Measurements from ENCODE around the gene REPS1.

The REPS1 gene

DNA sequence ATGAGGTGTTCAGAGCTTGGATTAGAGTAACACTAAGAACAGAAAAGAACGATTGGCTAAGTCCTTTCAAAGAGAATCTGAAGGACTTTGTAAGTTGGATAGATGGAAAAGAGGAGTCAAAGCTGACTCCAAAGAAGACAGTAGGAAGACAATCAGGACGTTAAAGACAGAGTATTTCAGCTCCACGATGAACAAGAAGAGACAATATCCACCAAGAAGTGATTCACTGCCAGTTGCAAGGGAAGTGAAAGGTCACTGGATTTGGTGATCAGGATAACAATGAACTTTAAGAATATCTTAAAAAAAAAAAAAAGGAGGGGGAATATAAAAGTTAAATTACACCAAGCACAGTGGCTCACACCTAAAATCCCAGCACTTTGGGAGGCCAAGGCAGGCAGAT lies 17.9 kb downstream of the REPS1 start:
- TF ChIP-seq, protein P1, sequence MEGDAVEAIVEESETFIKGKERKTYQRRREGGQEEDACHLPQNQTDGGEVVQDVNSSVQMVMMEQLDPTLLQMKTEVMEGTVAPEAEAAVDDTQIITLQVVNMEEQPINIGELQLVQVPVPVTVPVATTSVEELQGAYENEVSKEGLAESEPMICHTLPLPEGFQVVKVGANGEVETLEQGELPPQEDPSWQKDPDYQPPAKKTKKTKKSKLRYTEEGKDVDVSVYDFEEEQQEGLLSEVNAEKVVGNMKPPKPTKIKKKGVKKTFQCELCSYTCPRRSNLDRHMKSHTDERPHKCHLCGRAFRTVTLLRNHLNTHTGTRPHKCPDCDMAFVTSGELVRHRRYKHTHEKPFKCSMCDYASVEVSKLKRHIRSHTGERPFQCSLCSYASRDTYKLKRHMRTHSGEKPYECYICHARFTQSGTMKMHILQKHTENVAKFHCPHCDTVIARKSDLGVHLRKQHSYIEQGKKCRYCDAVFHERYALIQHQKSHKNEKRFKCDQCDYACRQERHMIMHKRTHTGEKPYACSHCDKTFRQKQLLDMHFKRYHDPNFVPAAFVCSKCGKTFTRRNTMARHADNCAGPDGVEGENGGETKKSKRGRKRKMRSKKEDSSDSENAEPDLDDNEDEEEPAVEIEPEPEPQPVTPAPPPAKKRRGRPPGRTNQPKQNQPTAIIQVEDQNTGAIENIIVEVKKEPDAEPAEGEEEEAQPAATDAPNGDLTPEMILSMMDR (IDR thresholded peaks at IDR 0.05; ENCODE audit: low read depth, low read length) = no peak
- Histone ChIP-seq H3K9me3 (no peaks in the 10 kb centered on the region), H3K27me3 (no peaks in the 10 kb centered on the region), H3K36me3 (no peaks in the 10 kb centered on the region), H3K4me3 (ENCODE audit: low read depth, low read length) (no peak overlapping the region), H3K4me1 (peaks cover 48% of the 10 kb centered on the region)
- no peak for DNase-seq

DNA sequence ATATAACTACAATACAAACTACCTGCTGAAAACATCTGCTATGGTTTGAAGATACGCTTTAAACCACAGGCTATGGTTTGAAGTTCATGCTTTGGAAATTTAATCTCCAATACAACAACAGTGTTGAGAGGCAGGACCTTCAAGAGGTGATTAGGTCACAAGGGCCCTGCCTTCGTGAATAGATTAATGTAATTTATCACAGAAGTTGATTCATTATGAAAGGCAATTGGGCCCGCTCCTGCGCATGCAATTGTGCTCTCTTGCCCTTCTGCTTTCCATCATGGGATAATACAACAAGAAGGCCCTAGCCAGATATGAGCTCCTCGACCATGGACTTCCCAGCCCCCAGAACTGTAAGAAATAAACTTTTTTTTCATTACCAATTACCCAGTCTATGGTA lies 21.2 kb downstream of the REPS1 start:
- H3K9me3 ChIP-seq = no peaks in the 10 kb centered on the region
- peak; percentile 66 for DNase-seq
- H3K4me1 ChIP-seq = peaks cover 39% of the 10 kb centered on the region
- H3K27me3 ChIP-seq = no peaks in the 10 kb centered on the region
- TF ChIP-seq, protein P1 (IDR thresholded peaks at IDR 0.05; ENCODE audit: low read depth, low read length) = no peak
- no peaks in the 10 kb centered on the region for H3K36me3 ChIP-seq
- H3K4me3 ChIP-seq (ENCODE audit: low read depth, low read length) = peak overlapping the region; percentile 17

DNA sequence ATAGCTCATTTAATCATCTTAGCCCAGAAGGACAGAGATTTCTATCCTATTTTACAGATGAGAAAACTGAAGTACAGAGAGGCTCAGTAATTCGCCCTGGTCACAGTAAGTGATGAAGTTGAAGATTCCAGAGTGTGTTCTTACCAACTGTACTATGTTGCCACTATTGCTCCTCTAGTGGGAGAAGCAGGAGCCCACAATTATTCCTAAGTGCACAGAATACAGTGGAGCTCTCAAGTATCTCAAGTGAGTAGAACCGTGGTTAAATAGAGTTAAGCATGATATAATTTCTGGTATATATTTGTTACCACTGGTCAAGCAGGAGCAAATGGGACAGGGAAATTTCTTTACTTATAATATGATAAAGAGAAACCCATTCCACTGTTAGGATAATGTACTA lies 22.1 kb downstream of the REPS1 start:
- no peak for DNase-seq
- H3K27me3 ChIP-seq = no peaks in the 10 kb centered on the region
- TF ChIP-seq, protein P1 (IDR thresholded peaks at IDR 0.05; ENCODE audit: low read depth, low read length) = no peak; the same call in 1 of the 2 replicates
- H3K36me3 ChIP-seq = no peaks in the 10 kb centered on the region
- H3K4me1 ChIP-seq = peaks cover 39% of the 10 kb centered on the region
- H3K9me3 ChIP-seq = no peaks in the 10 kb centered on the region
- H3K4me3 ChIP-seq (ENCODE audit: low read depth, low read length) = no peak overlapping the region

DNA sequence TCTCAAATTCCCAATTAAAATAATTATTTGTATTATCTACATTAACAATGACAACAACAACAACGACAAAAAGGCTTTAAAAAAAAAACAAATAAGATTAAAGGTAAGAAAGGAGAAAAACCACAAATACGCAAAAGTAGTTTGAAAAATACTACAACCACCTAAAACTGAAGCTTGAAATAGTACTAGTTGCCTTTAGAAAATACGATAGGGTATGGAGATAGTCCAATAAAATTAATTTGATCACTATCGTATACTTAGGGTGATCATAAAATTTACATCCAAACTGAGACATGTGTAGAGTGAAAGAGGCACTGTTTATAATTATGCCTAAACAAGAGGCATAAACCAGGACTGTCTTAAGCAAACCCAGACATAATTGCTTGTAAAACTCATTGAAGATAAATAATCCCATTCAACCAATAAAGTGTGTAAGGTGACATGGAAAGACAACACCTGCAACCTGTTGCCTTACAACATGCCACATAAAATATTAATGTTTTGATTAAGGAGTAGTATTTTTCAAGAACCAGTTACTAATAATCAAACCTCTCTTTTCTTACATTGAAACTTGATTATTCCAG lies 22.7 kb downstream of the REPS1 start:
- TF ChIP-seq, protein P1 (IDR thresholded peaks at IDR 0.05; ENCODE audit: low read depth, low read length) = no peak
- H3K9me3 ChIP-seq = no peaks in the 10 kb centered on the region
- no peaks in the 10 kb centered on the region for H3K27me3 ChIP-seq
- DNase-seq = no peak
- no peak overlapping the region for H3K4me3 ChIP-seq (ENCODE audit: low read depth, low read length)
- peaks cover 34% of the 10 kb centered on the region for H3K4me1 ChIP-seq
- H3K36me3 ChIP-seq = no peaks in the 10 kb centered on the region

DNA sequence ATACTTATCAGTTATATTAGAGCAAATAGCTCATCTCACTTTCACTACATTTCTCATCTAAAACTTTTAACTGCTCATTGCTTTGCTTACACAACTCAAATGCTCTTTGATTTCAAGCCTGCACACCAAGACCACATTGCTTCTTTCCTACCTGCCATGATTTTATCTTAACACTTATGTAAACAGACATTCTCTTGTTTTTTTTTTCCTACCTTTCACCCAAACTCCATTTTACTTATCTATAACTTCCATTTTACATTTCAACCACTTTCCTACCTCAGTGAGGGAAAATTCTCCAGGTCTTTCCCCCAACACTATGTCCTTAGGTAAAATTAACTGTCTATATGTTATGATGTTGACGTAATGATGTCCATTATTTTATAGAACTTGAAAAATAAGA lies 24.0 kb downstream of the REPS1 start:
- Histone ChIP-seq H3K27me3 (no peaks in the 10 kb centered on the region), H3K4me3 (ENCODE audit: low read depth, low read length) (no peak overlapping the region), H3K36me3 (no peaks in the 10 kb centered on the region; the same call in 1 of the 2 replicates), H3K4me1 (peaks cover 34% of the 10 kb centered on the region), H3K9me3 (no peaks in the 10 kb centered on the region)
- TF ChIP-seq, protein P1 (IDR thresholded peaks at IDR 0.05; ENCODE audit: low read depth, low read length) = no peak
- DNase-seq = no peak

DNA sequence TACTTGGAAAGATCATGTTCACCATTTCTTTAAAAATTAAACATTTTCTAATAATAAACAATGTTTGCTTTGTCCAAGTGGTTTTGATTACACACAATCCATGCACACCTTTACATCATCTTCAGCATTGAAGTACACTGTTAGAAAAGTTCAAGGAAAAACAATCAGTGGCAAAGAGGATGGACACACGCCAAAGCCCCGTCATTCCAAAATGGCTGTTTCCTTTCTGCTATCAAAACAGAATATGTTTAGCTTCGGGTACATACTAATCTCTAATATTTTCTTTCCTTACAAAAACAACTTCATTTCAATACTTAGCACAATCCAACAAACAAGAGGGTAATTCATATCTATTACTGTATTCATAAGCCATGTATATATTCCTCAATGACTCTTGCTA lies 24.5 kb downstream of the REPS1 start:
- no peak overlapping the region for H3K4me3 ChIP-seq (ENCODE audit: low read depth, low read length)
- peaks cover 31% of the 10 kb centered on the region for H3K4me1 ChIP-seq
- TF ChIP-seq, protein P1 (IDR thresholded peaks at IDR 0.05; ENCODE audit: low read depth, low read length) = no peak
- H3K9me3 ChIP-seq = no peaks in the 10 kb centered on the region
- no peaks in the 10 kb centered on the region; the same call in 1 of the 2 replicates for H3K36me3 ChIP-seq
- no peaks in the 10 kb centered on the region for H3K27me3 ChIP-seq
- DNase-seq = no peak
